Neural progenitor cell (in vitro differentiated cells): Measurements from ENCODE around the gene NAA15. TPM values are rescaled to one million over a fixed set of nuclear protein-coding genes. Genes with fewer than 3 reads are reported as not detected.

Experiments used
- DNase-seq: peaks from one replicate; pipeline ENCODE4 v3.0.0-alpha.2; 2016; ENCODE audit warnings: low spot score
- H2AFZ ChIP-seq: fragments of 200-600 bp; sonication (generic); replicated peaks from 2 replicates; pipeline ENCODE4 v1.6.1; 2016; ENCODE audit warnings: antibody characterized with exemption
- H3F3A ChIP-seq: fragments of 200-600 bp; sonication (generic); 2 replicates; pipeline ENCODE4 v1.6.1; 2016; ENCODE audit warnings: antibody characterized with exemption, low read depth
- H3K27ac ChIP-seq: fragments of 200-600 bp; sonication (generic); 2 replicates; pipeline ENCODE4 v1.5.1; 2016; ENCODE audit warnings: mild to moderate bottlenecking
- H3K27me3 ChIP-seq: fragments of 200-600 bp; sonication (generic); 2 replicates; pipeline ENCODE4 v1.6.1; 2016; ENCODE audit warnings: mild to moderate bottlenecking, moderate library complexity
- H3K36me3 ChIP-seq: fragments of 200-600 bp; sonication (generic); 2 replicates; pipeline ENCODE4 v1.5.1; 2016
- H3K4me1 ChIP-seq: fragments of 200-600 bp; sonication (generic); 2 replicates; pipeline ENCODE4 v1.6.1; 2016; ENCODE audit warnings: mixed run types
- H3K4me2 ChIP-seq: fragments of 200-600 bp; sonication (generic); 2 replicates; pipeline ENCODE4 v1.6.1; 2016
- H3K4me3 ChIP-seq: fragments of 200-600 bp; sonication (generic); 2 replicates; pipeline ENCODE4 v1.5.1; 2016
- H3K79me2 ChIP-seq: fragments of 200-600 bp; sonication (generic); 2 replicates; pipeline ENCODE4 v1.6.1; 2016; ENCODE audit warnings: low read depth
- H3K9ac ChIP-seq: fragments of 200-600 bp; sonication (generic); 2 replicates; pipeline ENCODE4 v1.6.1; 2016
- H3K9me3 ChIP-seq: fragments of 200-600 bp; sonication (generic); 2 replicates; pipeline ENCODE4 v1.5.1; 2016; ENCODE audit warnings: low read depth
- H4K20me1 ChIP-seq: fragments of 200-600 bp; sonication (generic); 2 replicates; pipeline ENCODE4 v1.6.1; 2016; ENCODE audit warnings: low read depth
- H3K27ac Mint-ChIP-seq: 3 replicates; pipeline ENCODE4 v1.8.0; 2021; ENCODE audit warnings: mixed read lengths
- H3K27me3 Mint-ChIP-seq: 2 replicates; pipeline ENCODE4 v1.8.0; 2022; ENCODE audit warnings: low read depth, mild to moderate bottlenecking, inconsistent platforms, moderate library complexity, mixed read lengths; ENCODE audit not compliant: insufficient read depth
- H3K36me3 Mint-ChIP-seq: 3 replicates; pipeline ENCODE4 v1.8.0; 2021; ENCODE audit warnings: mixed read lengths
- H3K4me1 Mint-ChIP-seq: 3 replicates; pipeline ENCODE4 v1.8.0; 2021; ENCODE audit warnings: mixed read lengths
- H3K4me3 Mint-ChIP-seq: 3 replicates; pipeline ENCODE4 v1.8.0; 2021; ENCODE audit warnings: mild to moderate bottlenecking, moderate library complexity, mixed read lengths
- H3K9me3 Mint-ChIP-seq: 3 replicates; pipeline ENCODE4 v1.8.0; 2020; ENCODE audit warnings: mixed read lengths
- CTCF ChIP-seq: fragments of 200-600 bp; sonication (generic); IDR thresholded peaks from 2 replicates; pipeline ENCODE4 v1.5.1; 2017; ENCODE audit warnings: antibody characterized with exemption, mild to moderate bottlenecking
- EZH2 ChIP-seq: fragments of 200-600 bp; sonication (generic); IDR thresholded peaks from 2 replicates; pipeline ENCODE4 v1.6.1; 2017; ENCODE audit warnings: antibody characterized with exemption, mild to moderate bottlenecking, moderate library complexity
- EZH2phosphoT487 ChIP-seq: fragments of 200-600 bp; sonication (generic); IDR thresholded peaks from 2 replicates; pipeline ENCODE4 v1.6.1; 2017; ENCODE audit warnings: antibody characterized with exemption
- total RNA-seq: library from RNA; depleted of rRNA; stranded (reverse); fragments of >200 nt; gene quantifications from 2 replicates; pipeline ENCODE4 v1.2.3, GENCODE V29; 2015; ENCODE audit warnings: low replicate concordance

NAA15 gene
- total RNA-seq, 1 donor from 2014 or later = 69.0 TPM

- Mint-ChIP-seq H3K27ac (no peak overlapping the region), H3K9me3 (no peaks in the 10 kb centered on the region), H3K27me3 (peaks cover 13% of the 10 kb centered on the region), H3K4me3 (no peak overlapping the region), H3K4me1 (peaks cover 6% of the 10 kb centered on the region), H3K36me3 (no peaks in the 10 kb centered on the region)
- Histone ChIP-seq H3K27ac (no peak overlapping the region), H3K4me3 (no peak overlapping the region), H3K79me2 (no peaks in the 10 kb centered on the region), H3K9me3 (no peaks in the 10 kb centered on the region), H3K4me2 (no peak overlapping the region), H3K9ac (no peak overlapping the region), H2AFZ (no peak overlapping the region), H3F3A (peaks cover 11% of the 10 kb centered on the region), H3K4me1 (no peaks in the 10 kb centered on the region), H3K27me3 (peaks cover 36% of the 10 kb centered on the region), H4K20me1 (no peaks in the 10 kb centered on the region), H3K36me3 (no peaks in the 10 kb centered on the region)
- TF ChIP-seq CTCF (no peak), EZH2phosphoT487 (no peak), EZH2 (no peak)
- no peak for DNase-seq
These were observed 26.5 kb upstream of the NAA15 start for GRCh38 chr4:139274790-139275189.

GRCh38 chr4:139275281-139275735, 26.0 kb upstream of the NAA15 start:
- H3K4me3 Mint-ChIP-seq = no peak overlapping the region

GRCh38 chr4:139278485-139278884, 22.8 kb upstream of the NAA15 start:
- H4K20me1 ChIP-seq = no peaks in the 10 kb centered on the region
- peak overlapping the region; percentile 65 for H3K4me3 ChIP-seq
- H3K36me3 Mint-ChIP-seq = no peaks in the 10 kb centered on the region
- H3K4me1 Mint-ChIP-seq = peaks cover 11% of the 10 kb centered on the region
- H3K36me3 ChIP-seq = no peaks in the 10 kb centered on the region
- no peak overlapping the region for H3K9ac ChIP-seq
- H3K27ac Mint-ChIP-seq = no peak overlapping the region
- H3K27me3 ChIP-seq = peaks cover 52% of the 10 kb centered on the region
- peak overlapping the region; percentile 81 for H3K4me3 Mint-ChIP-seq
- no peak for DNase-seq
- TF ChIP-seq EZH2phosphoT487 = no peak
- no peak for TF ChIP-seq CTCF
- no peak for TF ChIP-seq EZH2
- H3K79me2 ChIP-seq = no peaks in the 10 kb centered on the region
- peaks cover 35% of the 10 kb centered on the region for H3K27me3 Mint-ChIP-seq
- no peaks in the 10 kb centered on the region for H3K9me3 Mint-ChIP-seq
- no peak overlapping the region for H2AFZ ChIP-seq
- peaks cover 18% of the 10 kb centered on the region for H3F3A ChIP-seq
- H3K4me2 ChIP-seq = peak overlapping the region; percentile 92
- no peaks in the 10 kb centered on the region for H3K4me1 ChIP-seq
- no peak overlapping the region for H3K27ac ChIP-seq
- H3K9me3 ChIP-seq = no peaks in the 10 kb centered on the region

More at GRCh38 chr4:139275281-139275735, 26.0 kb upstream of the NAA15 start:
- Histone ChIP-seq H3K36me3 (no peaks in the 10 kb centered on the region), H3K9me3 (no peaks in the 10 kb centered on the region), H3K9ac (no peak overlapping the region), H2AFZ (no peak overlapping the region), H3K4me2 (no peak overlapping the region), H4K20me1 (no peaks in the 10 kb centered on the region), H3K4me1 (no peaks in the 10 kb centered on the region), H3F3A (peaks cover 16% of the 10 kb centered on the region), H3K27me3 (peaks cover 41% of the 10 kb centered on the region), H3K4me3 (no peak overlapping the region), H3K27ac (no peak overlapping the region), H3K79me2 (no peaks in the 10 kb centered on the region)
- no peak for DNase-seq
- H3K27ac Mint-ChIP-seq = no peak overlapping the region
- TF ChIP-seq CTCF = no peak
- TF ChIP-seq EZH2phosphoT487 = no peak
- TF ChIP-seq EZH2 = no peak
- H3K27me3 Mint-ChIP-seq = peaks cover 19% of the 10 kb centered on the region
- no peaks in the 10 kb centered on the region for H3K36me3 Mint-ChIP-seq
- H3K4me1 Mint-ChIP-seq = peaks cover 8% of the 10 kb centered on the region
- no peaks in the 10 kb centered on the region for H3K9me3 Mint-ChIP-seq
